T-helper 22 cell (primary cell): ENCODE data around the gene CENPX.

Experiments
- DNase-seq: peaks from one replicate; pipeline ENCODE4 v3.0.0-alpha.2; 2020; ENCODE audit warnings: low read depth

CENPX gene

GRCh38 chr17:82011617-82012187, 11.0 kb downstream of the CENPX start:
- no peak for DNase-seq

DNA sequence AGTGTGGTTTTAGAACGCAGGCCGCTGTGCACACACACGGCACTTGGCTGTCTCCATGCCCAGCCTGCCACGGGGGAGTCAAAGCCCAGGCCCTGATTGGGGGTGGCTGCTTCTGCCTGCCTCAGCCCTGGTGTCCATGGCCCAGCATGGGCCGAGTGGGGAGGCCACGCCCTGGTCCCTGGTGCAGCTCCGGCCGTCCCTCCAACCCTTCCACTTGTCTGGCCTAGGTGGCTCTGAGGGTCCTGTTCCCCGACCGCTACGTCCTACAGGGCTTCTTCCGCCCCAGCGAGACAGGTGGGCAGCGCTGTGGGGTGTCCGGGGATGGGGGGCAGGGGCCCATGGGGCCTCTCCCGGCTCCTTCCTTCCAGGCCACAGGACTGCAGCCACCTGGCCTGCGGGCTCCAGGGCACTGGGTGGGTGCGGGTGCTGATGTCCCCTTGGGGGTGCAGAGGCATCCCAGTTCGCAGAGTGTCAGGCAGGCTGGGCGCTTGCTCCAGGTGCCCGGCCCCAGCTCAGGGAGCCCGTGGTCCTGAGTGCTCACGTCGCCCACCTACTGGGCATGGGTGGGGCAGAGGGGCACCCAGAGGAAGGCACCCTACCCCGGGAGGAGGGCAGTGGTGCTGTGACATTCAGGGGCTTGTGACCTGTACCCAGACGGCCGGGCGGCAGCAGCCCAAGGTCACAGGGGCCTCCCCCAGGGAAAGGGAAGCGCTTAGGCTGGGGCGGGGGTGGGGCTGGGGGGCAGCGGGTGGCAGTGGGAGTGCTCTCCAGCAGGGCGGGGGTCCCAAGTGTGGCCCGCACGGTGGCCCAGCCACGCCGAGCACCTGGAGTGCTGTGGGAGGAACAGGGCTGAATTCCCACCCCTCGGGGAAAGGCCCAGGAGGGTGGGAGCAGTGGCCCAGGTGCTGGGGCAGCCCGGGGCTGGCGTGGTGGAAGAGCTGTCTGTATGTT, 11.8 kb downstream of the CENPX start:
- no peak for DNase-seq

DNA sequence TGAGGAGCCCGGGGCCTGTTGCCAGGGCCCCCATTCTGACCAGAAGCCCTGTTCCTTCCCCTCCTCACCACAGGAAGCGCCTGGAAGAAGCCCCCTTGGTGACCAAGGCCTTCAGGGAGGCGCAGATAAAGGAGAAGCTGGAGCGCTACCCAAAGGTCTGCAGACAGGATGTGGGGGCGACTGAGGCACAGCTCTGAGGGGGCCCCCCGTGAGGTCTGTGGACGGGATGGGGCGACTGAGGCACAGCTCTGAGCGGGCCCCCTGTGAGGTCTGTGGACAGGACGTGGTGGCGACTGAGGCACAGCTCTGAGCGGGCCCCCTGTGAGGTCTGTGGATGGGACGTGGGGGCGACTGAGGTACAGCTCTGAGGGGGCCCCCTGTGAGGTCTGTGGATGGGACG, 13.3 kb downstream of the CENPX start:
- no peak for DNase-seq

DNA sequence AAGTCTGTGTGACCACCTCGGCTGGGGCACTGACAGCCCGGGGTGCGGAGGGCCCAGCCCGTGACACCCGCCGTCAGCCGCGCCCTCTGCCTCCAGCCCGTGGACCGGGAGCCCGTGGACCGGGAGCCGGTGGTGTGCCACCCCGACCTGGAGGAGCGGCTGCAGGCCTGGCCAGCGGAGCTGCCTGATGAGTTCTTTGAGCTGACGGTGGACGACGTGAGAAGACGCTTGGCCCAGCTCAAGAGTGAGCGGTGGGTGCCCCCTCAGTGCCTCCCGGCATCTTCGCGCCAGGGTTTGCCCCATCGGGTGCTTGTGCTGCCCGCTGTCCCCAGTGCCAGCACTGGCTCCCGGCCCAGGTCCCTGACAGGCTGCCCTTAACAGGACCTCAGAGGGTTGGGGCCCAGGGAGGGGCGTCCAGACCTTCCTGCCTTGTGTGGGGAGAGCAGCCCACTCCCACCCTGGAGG, 13.7 kb downstream of the CENPX start:
- no peak for DNase-seq

DNA sequence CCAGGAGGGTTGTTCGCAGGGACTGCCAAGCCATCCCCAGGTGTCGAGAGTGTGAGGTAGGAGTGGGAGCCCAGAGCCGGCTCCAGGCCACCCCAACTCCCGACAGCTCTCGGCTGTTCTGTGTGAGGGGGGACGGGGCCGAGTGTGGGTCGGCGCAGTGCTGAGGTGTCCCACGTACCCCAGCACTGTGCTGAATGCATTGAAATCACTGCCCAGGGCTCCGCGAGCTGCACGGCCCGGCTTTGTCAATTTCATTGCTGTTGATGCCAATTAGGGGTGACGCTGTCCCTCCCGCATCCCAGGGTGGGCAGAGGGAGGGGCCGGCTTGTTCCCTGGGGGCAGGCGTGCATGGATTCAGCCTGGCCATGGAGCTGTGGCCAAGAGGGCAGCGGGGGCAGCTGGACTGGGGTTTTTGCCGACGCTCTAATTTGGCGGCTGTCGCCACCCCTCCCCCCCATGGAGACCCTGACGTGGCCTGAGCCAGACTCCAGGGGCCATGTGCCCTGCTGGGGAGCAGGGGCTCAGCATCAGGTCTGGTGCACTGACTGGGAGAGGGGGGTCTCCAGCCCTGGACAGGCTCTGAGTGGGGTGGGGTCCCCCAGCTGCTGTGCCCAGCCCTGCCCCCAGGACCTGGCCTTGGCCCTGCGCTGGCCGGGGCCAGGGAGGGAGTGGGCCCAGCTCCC, 14.3 kb downstream of the CENPX start:
- DNase-seq: no peak

- DNase-seq: no peak
Observed at GRCh38 chr17:82007495-82008257, 15.0 kb downstream of the CENPX start.

DNA sequence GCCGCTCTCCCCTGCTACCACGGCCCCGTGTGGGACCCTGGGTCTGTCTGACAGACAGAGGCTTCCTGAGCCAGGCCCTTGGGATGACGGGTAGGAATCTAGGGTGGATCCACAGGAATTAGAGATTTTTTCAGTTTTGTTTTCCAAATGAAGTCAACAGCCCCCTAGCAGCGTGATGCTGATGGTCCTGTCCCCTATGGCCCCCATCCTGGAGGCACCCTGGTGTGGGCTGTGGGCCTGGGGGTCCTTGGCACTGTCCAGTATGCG, 15.5 kb downstream of the CENPX start:
- no peak for DNase-seq

DNA sequence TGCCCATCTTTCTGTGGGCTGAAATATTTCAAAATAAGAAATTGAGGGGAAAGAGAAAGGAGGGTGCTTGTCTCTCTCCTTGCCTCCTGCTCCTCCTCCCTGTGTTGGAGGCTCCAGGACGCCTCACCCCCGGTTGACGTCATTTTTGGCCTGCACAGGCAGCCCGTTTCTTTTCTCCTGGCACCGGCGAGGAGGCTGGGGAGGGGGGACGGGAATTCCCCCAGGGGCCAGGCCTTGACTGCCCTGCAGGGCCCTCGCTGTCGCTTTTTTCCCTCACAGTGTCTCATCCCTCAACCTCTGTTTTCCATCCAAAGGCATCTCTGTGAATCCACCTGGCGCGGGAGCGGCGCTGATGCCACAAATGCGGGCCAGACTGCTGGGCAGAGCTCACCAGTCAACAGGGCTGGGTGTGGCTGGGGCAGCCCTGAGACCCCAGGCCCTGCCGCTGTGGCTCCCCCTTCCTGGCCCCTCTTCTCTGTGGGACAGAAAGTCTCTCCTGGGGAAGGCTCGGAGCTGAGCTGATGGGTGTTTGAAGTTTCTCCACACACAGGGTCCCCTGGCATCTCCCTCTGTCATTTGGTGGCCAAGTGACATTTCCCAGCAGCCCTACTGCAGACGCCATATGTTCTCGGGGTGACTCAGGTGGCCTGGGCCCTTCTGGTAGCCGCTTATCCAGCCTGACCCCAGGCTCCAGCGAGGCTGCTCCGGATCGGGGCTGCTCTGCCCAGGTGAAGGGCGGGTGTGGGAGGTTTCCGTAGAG, 16.0 kb downstream of the CENPX start:
- no peak for DNase-seq

GRCh38 chr17:82005701-82006348, 16.9 kb downstream of the CENPX start:
- no peak for DNase-seq

DNA sequence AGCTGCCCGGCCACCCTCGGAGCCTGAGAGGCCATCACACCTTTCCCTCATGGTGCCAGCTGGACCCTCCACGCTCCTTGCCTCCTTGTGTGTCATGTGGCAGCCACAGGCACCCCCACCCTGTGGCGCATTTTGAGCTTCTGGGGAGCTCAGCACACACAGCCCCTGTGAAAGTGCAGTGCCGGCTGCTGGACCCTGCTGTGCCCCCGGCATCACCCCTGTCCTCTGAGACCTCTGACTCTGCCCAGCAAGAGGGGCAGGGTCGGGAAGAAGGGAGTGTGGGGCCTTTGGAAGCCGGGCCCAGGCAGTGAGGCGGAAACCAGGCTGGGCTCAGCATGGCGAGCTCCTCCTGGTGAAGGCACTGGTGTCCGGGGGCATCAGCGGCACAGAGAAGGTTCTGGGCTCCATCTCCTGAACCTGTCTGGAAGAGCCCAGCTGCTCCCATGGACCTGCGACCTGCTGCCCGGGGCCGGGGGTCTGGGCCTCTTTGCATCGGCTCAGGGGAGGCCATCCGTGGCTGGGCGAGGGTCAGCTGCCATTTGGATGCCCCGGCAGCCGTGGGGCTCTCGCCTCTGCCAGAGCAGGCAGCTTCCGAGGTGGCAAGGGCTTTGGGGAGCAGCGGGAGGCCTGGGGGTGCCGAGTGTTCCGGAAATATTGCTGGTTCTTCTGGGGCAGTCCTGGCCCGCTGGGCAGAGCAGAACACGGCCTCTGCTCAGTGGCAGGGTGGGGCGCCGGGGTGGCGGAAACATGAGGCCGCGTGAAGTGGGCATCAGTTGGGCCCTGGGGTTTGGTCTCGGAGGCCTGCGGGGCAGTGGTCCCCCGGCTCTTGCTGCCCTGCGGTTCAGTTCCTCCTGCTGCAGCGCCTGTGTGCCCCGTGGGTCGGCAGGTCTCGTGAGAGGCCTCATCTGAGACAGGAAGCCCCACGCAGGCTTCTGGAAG, 17.9 kb downstream of the CENPX start:
- no peak for DNase-seq

DNA sequence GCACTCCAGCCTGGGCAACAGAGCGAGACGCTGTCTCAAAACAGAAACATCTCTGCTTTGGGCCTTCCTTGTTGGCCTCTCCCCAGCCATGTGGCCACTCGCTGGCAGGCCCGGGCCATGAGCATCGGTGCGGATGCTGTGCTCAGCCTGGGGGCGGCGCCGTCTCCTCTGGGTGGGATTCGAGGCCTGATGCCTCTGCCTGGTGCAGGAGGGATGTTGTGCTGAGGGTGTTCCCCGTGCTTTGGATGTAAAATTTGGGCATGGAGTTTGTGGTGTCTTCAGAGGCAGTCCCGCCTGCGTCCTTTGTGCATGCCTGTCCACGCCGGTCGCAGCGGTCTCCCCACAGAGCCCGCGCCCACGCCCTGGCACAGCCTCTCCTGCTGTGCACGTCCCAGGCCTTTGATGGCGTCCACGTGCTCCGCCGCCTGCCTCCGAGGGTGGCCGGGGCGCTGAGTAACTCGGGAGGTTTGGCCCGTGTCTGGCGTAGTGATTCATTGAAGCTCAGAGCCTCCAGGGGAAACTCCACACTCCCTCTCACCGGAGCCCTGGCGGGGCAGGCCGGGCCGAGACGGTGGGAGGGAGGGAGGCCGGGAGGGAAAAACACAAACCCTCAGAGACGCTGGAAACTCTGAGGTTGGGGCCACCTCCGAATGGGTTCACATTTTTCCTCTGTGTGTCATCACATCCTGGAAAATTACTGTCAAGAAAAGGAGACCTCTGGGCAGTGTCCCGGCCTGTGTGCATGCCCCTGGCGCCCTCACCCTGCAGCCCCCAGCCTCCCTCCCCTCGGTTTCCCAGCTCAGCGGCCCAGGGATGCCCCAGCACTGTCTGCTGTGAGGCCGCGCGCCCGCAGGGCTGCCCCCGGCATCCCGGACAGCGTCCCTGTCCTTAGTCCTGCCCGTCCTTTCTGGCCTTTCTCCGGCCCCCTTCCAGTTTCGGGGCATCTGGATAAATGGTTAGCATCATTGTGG, 19.0 kb downstream of the CENPX start:
- DNase-seq: no peak

- DNase-seq: no peak
Observed at GRCh38 chr17:82001571-82002056, 21.1 kb downstream of the CENPX start.

- DNase-seq: no peak
Observed at GRCh38 chr17:82000803-82001570, 21.7 kb downstream of the CENPX start.

DNA sequence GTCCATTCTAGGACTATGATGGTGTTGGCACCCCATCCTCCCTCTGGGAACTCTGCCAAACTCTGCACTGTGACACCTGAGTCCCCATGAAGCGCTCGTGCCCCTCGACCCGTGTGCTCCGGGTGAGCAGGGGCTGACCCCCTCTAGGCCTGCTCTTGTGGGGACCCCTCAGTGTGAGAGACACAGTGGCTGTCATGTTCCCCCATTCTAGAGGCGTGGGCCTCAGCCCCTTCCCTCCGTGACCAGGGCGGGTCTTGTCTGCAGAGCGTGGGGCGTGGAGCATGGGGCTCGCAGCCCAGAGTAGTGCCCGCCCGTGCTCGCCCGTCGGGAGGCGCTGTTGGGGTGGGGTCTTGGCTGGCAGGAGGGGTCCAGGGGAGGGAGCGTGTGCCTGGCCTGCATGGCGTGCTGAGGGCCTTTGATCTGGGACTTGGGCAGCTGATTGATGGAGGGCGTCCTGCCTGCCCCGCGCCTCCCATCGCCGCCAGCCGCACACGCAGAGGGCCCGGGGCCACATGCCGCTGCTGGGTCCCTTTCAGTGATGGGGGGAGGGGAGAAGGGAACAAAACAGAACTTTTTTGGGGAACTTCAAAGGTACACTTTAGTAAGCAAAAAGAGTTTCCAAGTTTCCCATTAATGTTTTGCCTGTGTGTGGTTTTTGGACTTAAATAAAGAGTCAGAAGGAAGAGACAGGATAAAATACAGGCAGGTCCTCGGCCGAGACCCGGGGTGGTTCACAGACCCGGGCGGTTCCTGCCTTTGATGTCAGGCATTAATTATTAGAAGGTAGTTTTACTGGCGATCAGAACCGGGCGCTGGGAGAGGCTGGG, 22.5 kb downstream of the CENPX start:
- no peak for DNase-seq

- DNase-seq: no peak
Observed at GRCh38 chr17:81999587-81999975, 23.1 kb downstream of the CENPX start.

GRCh38 chr17:81998691-81999438, 23.8 kb downstream of the CENPX start:
- DNase-seq: no peak
